SK-N-MC (cell line): Measurements from ENCODE around the gene CTNNA1.

Experiments
- EZH2 ChIP-seq: fragments of 200-600 bp; sonication (generic); IDR thresholded peaks from one replicate; pipeline ENCODE4 v1.6.1; 2017; ENCODE audit warnings: antibody characterized with exemption
- POLR2AphosphoS5 ChIP-seq: IDR thresholded peaks from 2 replicates; pipeline ENCODE4 v1.6.1; 2012; ENCODE audit warnings: mild to moderate bottlenecking, low read depth, low read length, borderline replicate concordance

- TF ChIP-seq POLR2AphosphoS5 (no peak), EZH2 (no peak)
Observed at GRCh38 chr5:138843316-138844124, 90.3 kb downstream of the CTNNA1 start.
